ENCODE measurements around the gene DYSF. TPM values are rescaled to one million over a fixed set of nuclear protein-coding genes. Genes with fewer than 3 reads are reported as not detected.

DYSF gene
- polyA plus RNA-seq, 1 experiment: 1.3 TPM

- H3K36me3 ChIP-seq (ENCODE audit: control insufficient read depth, insufficient read depth, low read length): no peaks in the 10 kb centered on the region
- TF ChIP-seq CTCF (IDR thresholded peaks at IDR 0.05; ENCODE audit: insufficient read depth, low read depth, low read length): no peak
- CTCF ChIA-PET: no interaction called here
Measured at GRCh38 chr2:71567625-71568024, 114.3 kb downstream of the DYSF start.

GRCh38 chr2:71568103-71568502 is 114.7 kb downstream of the DYSF start:
- CTCF ChIA-PET: interaction anchor here (0.7 kb wide), 1 partner anchor 230 kb away, joined by 3 read pairs; no protein-coding TSS in a partner anchor
- Histone ChIP-seq H3K4me3 (ENCODE audit: low read depth, low read length) (no peak overlapping the region), H3K27me3 (ENCODE audit: control insufficient read depth, insufficient read depth, low read length) (no peaks in the 10 kb centered on the region; the same call in none of the 2 replicates), H3K36me3 (ENCODE audit: control insufficient read depth, insufficient read depth, low read length) (no peaks in the 10 kb centered on the region)
- no peak for DNase-seq (ENCODE audit: low read depth)
- POLR2A ChIA-PET: no interaction called here
- no peak for TF ChIP-seq CTCF (IDR thresholded peaks at IDR 0.05; ENCODE audit: insufficient read depth, low read depth, low read length)

More at GRCh38 chr2:71567625-71568024, 114.3 kb downstream of the DYSF start:
- DNase-seq (ENCODE audit: low read depth): no peak
- POLR2A ChIA-PET: no interaction called here
- H3K4me3 ChIP-seq (ENCODE audit: low read depth, low read length): no peak overlapping the region
- no peaks in the 10 kb centered on the region; the same call in 1 of the 2 replicates for H3K27me3 ChIP-seq (ENCODE audit: control insufficient read depth, insufficient read depth, low read length)

- H3K27me3 ChIP-seq (ENCODE audit: control insufficient read depth, insufficient read depth, low read length): no peaks in the 10 kb centered on the region; the same call in none of the 2 replicates
- ChIA-PET CTCF (no interaction called here), POLR2A (no interaction called here)
- no peaks in the 10 kb centered on the region for H3K36me3 ChIP-seq (ENCODE audit: control insufficient read depth, insufficient read depth, low read length)
- H3K4me3 ChIP-seq (ENCODE audit: low read depth, low read length): no peak overlapping the region
- no peak for DNase-seq (ENCODE audit: low read depth)
- TF ChIP-seq CTCF (IDR thresholded peaks at IDR 0.05; ENCODE audit: insufficient read depth, low read depth, low read length): no peak
Measured at GRCh38 chr2:71570511-71570910, 117.2 kb downstream of the DYSF start.

- H3K36me3 ChIP-seq (ENCODE audit: control insufficient read depth, insufficient read depth, low read length): no peaks in the 10 kb centered on the region
- TF ChIP-seq CTCF (IDR thresholded peaks at IDR 0.05; ENCODE audit: insufficient read depth, low read depth, low read length): no peak
- ChIA-PET POLR2A (no interaction called here), CTCF (no interaction called here)
- DNase-seq (ENCODE audit: low read depth): no peak
- no peaks in the 10 kb centered on the region; the same call in none of the 2 replicates for H3K27me3 ChIP-seq (ENCODE audit: control insufficient read depth, insufficient read depth, low read length)
- H3K4me3 ChIP-seq (ENCODE audit: low read depth, low read length): no peak overlapping the region
Measured at GRCh38 chr2:71570951-71571460, 117.6 kb downstream of the DYSF start.

- no peak for DNase-seq (ENCODE audit: low read depth)
- Histone ChIP-seq H3K27me3 (ENCODE audit: control insufficient read depth, insufficient read depth, low read length) (no peaks in the 10 kb centered on the region; the same call in none of the 2 replicates), H3K36me3 (ENCODE audit: control insufficient read depth, insufficient read depth, low read length) (no peaks in the 10 kb centered on the region), H3K4me3 (ENCODE audit: low read depth, low read length) (no peak overlapping the region)
- CTCF ChIA-PET: no interaction called here
- no peak for TF ChIP-seq CTCF (IDR thresholded peaks at IDR 0.05; ENCODE audit: insufficient read depth, low read depth, low read length)
- POLR2A ChIA-PET: no interaction called here
Measured at GRCh38 chr2:71571945-71572344, 118.6 kb downstream of the DYSF start.
